Gastroesophageal sphincter (tissue), 4 donors: ENCODE results near the gene CALY. TPM values are rescaled to one million over a fixed set of nuclear protein-coding genes. Genes with fewer than 3 reads are reported as not detected.

ENCODE experiments used
- ATAC-seq: fragments of 150-250 bp; one replicate; pipeline ENCODE4 v1.9.1; 2016; ENCODE audit warnings: mild to moderate bottlenecking, moderate library complexity
- H3K27ac ChIP-seq, 4 donors: fragments of 200-600 bp; sonication (generic) in 3 of 4; 1 replicate in 3 of 4; 2 replicates in 1 of 4; pipeline ENCODE4 v1.5.1; 2016 to 2019
- H3K27me3 ChIP-seq: fragments of 200-600 bp; sonication (generic); one replicate; pipeline ENCODE4 v1.5.1; 2019
- H3K36me3 ChIP-seq, 2 donors: fragments of 200-600 bp; sonication (generic); one replicate each; pipeline ENCODE4 v1.5.1; 2019; ENCODE audit warnings: control low read depth in 1 of 2
- H3K4me1 ChIP-seq, 3 donors: fragments of 200-600 bp; sonication (generic); 1 replicate in 2 of 3; 2 replicates in 1 of 3; pipeline ENCODE4 v1.5.1; 2016 to 2019; ENCODE audit warnings: control low read depth in 2 of 3
- H3K4me3 ChIP-seq, 2 donors: fragments of 200-600 bp; sonication (generic); one replicate each; pipeline ENCODE4 v1.5.1; 2019; ENCODE audit warnings: mild to moderate bottlenecking in 1 of 2, moderate library complexity in 1 of 2
- H3K9me3 ChIP-seq, 3 donors: fragments of 200-600 bp; sonication (generic); one replicate each; pipeline ENCODE4 v1.5.1; 2017 to 2019; ENCODE audit warnings: control low read depth in 2 of 3
- EP300 ChIP-seq: sonication (generic); formaldehyde crosslinking; IDR thresholded peaks from one replicate; pipeline ENCODE4 v1.6.1; 2017; ENCODE audit warnings: antibody characterized with exemption, mild to moderate bottlenecking
- POLR2A ChIP-seq, 2 donors: fragments of 450-650 bp; IDR thresholded peaks; one replicate each; pipeline ENCODE4 v1.6.1; 2017; ENCODE audit warnings: antibody characterized with exemption in 2 of 2, mild to moderate bottlenecking in 2 of 2, moderate library complexity in 1 of 2
- POLR2AphosphoS5 ChIP-seq: sonication (generic); formaldehyde crosslinking; IDR thresholded peaks from one replicate; pipeline ENCODE4 v1.6.1; 2017; ENCODE audit warnings: antibody characterized with exemption
- WGBS, 2 donors: methylation state at CpG; one replicate each; pipeline ENCODE4 v1.1.5; 2018; ENCODE audit warnings: low coverage in 1 of 2; 5-methylcytosine and 5-hydroxymethylcytosine counted together
- total RNA-seq, 4 donors: library from RNA; depleted of rRNA; stranded (reverse); fragments of >200 nt; gene quantifications; one replicate each; pipeline ENCODE4 v1.1.0, GENCODE V29; 2016
- TF ChIP-seq, protein P1 (sequence below), 4 experiments: fragments of 200-600 bp in 2 of 4; fragments of 450-650 bp in 2 of 4; sonication (generic) in 1 of 4; IDR thresholded peaks; one replicate each; pipeline ENCODE4 v1.5.1; 2017 to 2019; ENCODE audit warnings: antibody characterized with exemption in 4 of 4, mild to moderate bottlenecking in 2 of 4, moderate library complexity in 2 of 4

Gene CALY, protein sequence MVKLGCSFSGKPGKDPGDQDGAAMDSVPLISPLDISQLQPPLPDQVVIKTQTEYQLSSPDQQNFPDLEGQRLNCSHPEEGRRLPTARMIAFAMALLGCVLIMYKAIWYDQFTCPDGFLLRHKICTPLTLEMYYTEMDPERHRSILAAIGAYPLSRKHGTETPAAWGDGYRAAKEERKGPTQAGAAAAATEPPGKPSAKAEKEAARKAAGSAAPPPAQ
- 1 to 10 TPM in 2 of 4 donors, under 1 TPM in 1, not detected in 1; 0.47 to 1.5 (median 1.5) TPM for total RNA-seq

DNA sequence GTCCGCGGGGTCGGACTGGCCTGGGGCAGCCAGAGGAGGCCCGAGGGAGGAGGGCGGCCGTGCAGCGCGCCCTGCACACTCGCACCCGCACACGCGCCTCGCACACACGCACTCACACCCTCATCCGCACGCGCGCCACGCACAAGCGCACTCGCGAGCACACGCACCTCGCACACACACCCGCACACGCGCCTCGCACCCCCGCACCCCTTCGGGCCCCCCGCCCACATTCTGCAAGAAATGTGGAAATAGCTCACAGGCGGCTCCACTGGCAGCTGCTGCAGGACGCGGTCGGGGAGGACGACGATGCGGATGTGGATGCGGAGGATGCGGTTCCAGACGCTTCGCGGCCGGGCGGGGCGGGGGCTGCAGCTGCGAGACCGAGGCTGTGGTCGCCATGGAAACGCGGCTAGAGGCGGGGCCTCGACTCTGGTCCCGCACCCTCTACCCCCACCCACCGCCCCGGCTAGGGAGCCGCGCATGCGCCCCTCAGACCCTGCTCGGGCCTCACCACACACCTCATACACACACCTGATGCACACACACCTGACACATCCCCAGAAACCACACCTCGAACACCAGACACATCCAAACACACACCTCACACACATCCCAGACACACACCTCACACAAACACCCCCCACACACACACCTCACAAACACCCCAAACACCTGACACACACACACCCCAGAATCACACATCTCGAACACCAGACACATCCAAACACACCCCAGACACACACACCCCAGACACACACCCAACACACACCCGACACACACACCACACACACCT, at the start of gene CALY:
TSS of gene CALY (minus strand) at position 320 of the 793 bp plus-strand sequence. CDS start 7,907 bp downstream, outside the sequence.
- ATAC-seq, result peak; percentile 25
- no peaks in the 10 kb centered on the region for H3K36me3 ChIP-seq
- no peak for TF ChIP-seq EP300
- TF ChIP-seq, protein P1, sequence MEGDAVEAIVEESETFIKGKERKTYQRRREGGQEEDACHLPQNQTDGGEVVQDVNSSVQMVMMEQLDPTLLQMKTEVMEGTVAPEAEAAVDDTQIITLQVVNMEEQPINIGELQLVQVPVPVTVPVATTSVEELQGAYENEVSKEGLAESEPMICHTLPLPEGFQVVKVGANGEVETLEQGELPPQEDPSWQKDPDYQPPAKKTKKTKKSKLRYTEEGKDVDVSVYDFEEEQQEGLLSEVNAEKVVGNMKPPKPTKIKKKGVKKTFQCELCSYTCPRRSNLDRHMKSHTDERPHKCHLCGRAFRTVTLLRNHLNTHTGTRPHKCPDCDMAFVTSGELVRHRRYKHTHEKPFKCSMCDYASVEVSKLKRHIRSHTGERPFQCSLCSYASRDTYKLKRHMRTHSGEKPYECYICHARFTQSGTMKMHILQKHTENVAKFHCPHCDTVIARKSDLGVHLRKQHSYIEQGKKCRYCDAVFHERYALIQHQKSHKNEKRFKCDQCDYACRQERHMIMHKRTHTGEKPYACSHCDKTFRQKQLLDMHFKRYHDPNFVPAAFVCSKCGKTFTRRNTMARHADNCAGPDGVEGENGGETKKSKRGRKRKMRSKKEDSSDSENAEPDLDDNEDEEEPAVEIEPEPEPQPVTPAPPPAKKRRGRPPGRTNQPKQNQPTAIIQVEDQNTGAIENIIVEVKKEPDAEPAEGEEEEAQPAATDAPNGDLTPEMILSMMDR (IDR thresholded peaks at IDR 0.05), result no peak
- TF ChIP-seq POLR2A (IDR thresholded peaks at IDR 0.05), result no peak
- no peak for TF ChIP-seq POLR2AphosphoS5
- H3K9me3 ChIP-seq, result no peaks in the 10 kb centered on the region
- peak within 1 kb of the TSS in 1 of 2 donors; percentile 46 for H3K4me3 ChIP-seq
- H3K27me3 ChIP-seq, result peaks cover 92% of the 10 kb centered on the region
- WGBS, 2 donors, result 53 to 84% methylated on average over 3 of the region's 63 CpGs
- H3K4me1 ChIP-seq, result peaks cover 0 to 26% (median 23%) of the 10 kb centered on the region in 3 donors
- H3K27ac ChIP-seq, result no peak within 1 kb of the TSS

DNA sequence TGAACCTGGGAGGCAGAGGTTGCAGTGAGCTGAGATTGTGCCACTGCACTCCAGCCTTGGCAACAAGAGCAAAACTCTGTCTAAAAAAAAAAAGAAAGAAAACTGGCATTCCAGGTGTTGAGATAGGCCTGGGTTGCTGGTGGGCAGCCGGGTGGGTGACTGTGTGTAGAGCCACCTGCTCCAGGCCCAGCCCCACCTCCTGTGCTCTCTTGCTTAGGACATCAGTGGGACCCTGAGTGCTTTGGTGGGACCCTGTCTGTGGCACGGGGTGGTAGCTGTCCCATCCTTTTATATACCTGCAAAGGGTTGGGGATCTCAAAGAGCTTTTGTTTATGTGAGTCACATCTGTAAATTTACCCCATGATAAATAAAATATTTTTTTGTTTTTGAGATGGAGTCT, 48.5 kb upstream of the CALY start:
- peaks cover 0 to 72% of the 10 kb centered on the region in 2 donors for H3K36me3 ChIP-seq
- TF ChIP-seq, protein P1 (IDR thresholded peaks at IDR 0.05), result no peak
- TF ChIP-seq EP300 (no peak), POLR2A (IDR thresholded peaks at IDR 0.05) (no peak), POLR2AphosphoS5 (no peak)

DNA sequence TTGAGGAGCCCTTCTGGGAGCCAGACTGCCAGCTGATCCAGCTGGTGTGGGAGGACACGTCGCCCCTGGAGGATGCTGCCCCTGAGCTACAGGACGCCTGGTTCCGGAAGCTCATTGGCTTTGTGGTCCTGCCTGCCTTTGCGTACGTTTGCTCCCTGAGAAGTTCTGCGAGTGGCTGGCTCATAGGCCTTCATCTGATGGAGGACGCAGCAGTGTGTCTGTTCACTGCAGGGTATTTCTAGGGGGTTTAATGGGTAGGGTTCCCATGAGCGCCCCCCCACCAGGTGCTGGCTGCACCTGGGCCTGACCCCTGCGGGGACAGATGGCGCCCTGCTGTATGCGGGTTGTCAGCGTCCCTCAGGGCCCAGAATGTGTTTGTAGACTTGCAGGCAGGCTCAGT, 47.4 kb upstream of the CALY start:
- ATAC-seq, result no peak
- no peak overlapping the region for H3K27ac ChIP-seq
- no peaks in the 10 kb centered on the region for H3K27me3 ChIP-seq
- peaks cover 0 to 13% (median 6%) of the 10 kb centered on the region in 3 donors for H3K4me1 ChIP-seq
- 96% methylated on average over 5 of the region's 13 CpGs; no CpG with 5 or more reads in 1 of the 2 donors for WGBS, 2 donors
- H3K36me3 ChIP-seq, result peaks cover 0 to 61% of the 10 kb centered on the region in 2 donors
- H3K4me3 ChIP-seq, result no peak overlapping the region
- no peaks in the 10 kb centered on the region for H3K9me3 ChIP-seq
- no peak for TF ChIP-seq POLR2A (IDR thresholded peaks at IDR 0.05)

More for the DNA sequence above, 48.5 kb upstream of the CALY start:
- H3K27ac ChIP-seq, result no peak overlapping the region
- WGBS, 2 donors, result 100% methylated on average over 1 to 2 of the region's 2 CpGs
- no peaks in the 10 kb centered on the region for H3K27me3 ChIP-seq
- no peak for ATAC-seq
- no peaks in the 10 kb centered on the region for H3K9me3 ChIP-seq
- H3K4me3 ChIP-seq, result no peak overlapping the region
- peaks cover 0 to 5% (median 0%) of the 10 kb centered on the region in 3 donors for H3K4me1 ChIP-seq

DNA sequence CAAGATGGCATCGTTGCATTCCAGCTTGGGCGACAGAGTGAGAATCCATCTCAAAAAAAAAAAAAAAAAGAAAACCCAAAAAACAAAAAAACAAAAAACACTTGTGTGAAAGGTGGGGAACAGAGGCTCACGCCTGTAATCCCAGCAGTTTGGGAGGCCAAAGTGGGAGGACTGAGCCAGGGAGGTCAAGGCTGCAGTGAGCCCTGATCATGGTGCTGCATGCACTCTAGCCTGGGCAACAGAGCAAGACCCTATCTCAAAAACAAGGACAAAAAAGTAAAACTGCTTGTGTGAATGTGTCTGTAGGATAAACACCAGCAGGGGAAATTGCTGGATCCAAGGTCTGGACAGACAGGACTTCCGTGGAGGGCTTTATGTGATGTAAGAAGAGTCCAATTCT, 46.9 kb upstream of the CALY start:
- no peaks in the 10 kb centered on the region for H3K27me3 ChIP-seq
- ATAC-seq, result no peak
- no peak overlapping the region for H3K27ac ChIP-seq
- H3K4me1 ChIP-seq, result peaks cover 0 to 13% (median 6%) of the 10 kb centered on the region in 3 donors
- H3K36me3 ChIP-seq, result peaks cover 0 to 55% of the 10 kb centered on the region in 2 donors
- H3K4me3 ChIP-seq, result no peak overlapping the region
- no peak for TF ChIP-seq POLR2A (IDR thresholded peaks at IDR 0.05)
- no peak for TF ChIP-seq POLR2AphosphoS5
- no peak for TF ChIP-seq EP300
- TF ChIP-seq, protein P1 (IDR thresholded peaks at IDR 0.05), result no peak
- no peaks in the 10 kb centered on the region for H3K9me3 ChIP-seq
- WGBS, 2 donors, result 90 to 97% methylated on average over 2 to 4 of the region's 4 CpGs

DNA sequence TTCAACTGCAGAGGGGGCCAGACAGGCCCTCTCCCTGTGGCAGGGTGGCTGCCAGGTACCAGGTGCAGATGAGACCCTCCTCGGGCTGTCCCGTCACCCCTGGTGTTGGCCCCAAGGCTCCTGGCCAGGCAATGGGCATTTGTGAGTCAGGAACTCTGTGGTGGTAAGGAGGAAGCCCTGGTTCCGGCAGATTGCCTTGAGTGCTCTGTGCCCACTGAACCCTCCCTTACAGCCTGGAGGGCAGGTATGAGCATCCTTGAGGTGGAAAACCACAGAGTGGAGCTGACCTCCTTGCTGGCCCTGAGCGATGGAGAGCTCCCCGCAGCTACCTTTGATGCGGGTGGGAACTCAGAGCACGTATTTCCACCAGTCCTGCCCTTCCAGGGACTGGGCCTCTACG, 44.3 kb upstream of the CALY start:
- Histone ChIP-seq H3K9me3 (no peaks in the 10 kb centered on the region), H3K27ac (no peak overlapping the region), H3K36me3 (peaks cover 0 to 41% of the 10 kb centered on the region in 2 donors), H3K4me1 (peaks cover 0 to 26% (median 10%) of the 10 kb centered on the region in 3 donors), H3K4me3 (no peak overlapping the region), H3K27me3 (no peaks in the 10 kb centered on the region)
- TF ChIP-seq POLR2A (IDR thresholded peaks at IDR 0.05) (no peak), POLR2AphosphoS5 (no peak), EP300 (no peak)
- TF ChIP-seq, protein P1 (IDR thresholded peaks at IDR 0.05), result no peak
- 80 to 91% methylated on average over 1 to 4 of the region's 8 CpGs for WGBS, 2 donors
- ATAC-seq, result no peak
